Prostate gland (tissue), 2 donors: ENCODE measurements around the gene IRF4. TPM values are rescaled to one million over a fixed set of nuclear protein-coding genes. Genes with fewer than 3 reads are reported as not detected.

Source experiments
- DNase-seq: peaks from one replicate; pipeline ENCODE4 v3.0.0-alpha.2; 2019; ENCODE audit warnings: low spot score
- H3K27ac ChIP-seq, 2 donors: fragments of 200-600 bp; sonication (generic); 2 replicates each; pipeline ENCODE4 v1.5.1; 2017 to 2019
- H3K27me3 ChIP-seq: fragments of 200-600 bp; sonication (generic); replicated peaks from 2 replicates; pipeline ENCODE4 v1.5.1; 2019; ENCODE audit not compliant: insufficient read depth
- H3K36me3 ChIP-seq, 2 donors: fragments of 200-600 bp; sonication (generic); 1 replicate in 1 of 2; 2 replicates in 1 of 2; pipeline versions ENCODE4 v1.5.1 to v1.8.1; 2017 to 2019
- H3K4me1 ChIP-seq: fragments of 200-600 bp; sonication (generic); replicated peaks from 2 replicates; pipeline ENCODE4 v1.5.1; 2019
- H3K4me3 ChIP-seq, 2 donors: fragments of 200-600 bp; sonication (generic); 2 replicates each; pipeline ENCODE4 v1.5.1; 2017 to 2019
- H3K9me3 ChIP-seq: fragments of 200-600 bp; sonication (generic); 2 replicates; pipeline ENCODE4 v1.5.1; 2017
- CTCF ChIP-seq, 4 experiments: fragments of 200-600 bp in 2 of 4; fragments of 450-650 bp in 2 of 4; sonication (generic) in 2 of 4; IDR thresholded peaks; 1 replicate in 3 of 4; 2 replicates in 1 of 4; pipeline ENCODE4 v1.5.1; 2016 to 2019; ENCODE audit warnings: antibody characterized with exemption in 4 of 4, mild to moderate bottlenecking in 2 of 4, moderate library complexity in 2 of 4
- POLR2A ChIP-seq: fragments of 450-650 bp; IDR thresholded peaks from one replicate; pipeline ENCODE4 v1.6.1; 2016; ENCODE audit warnings: antibody characterized with exemption, mild to moderate bottlenecking
- POLR2AphosphoS5 ChIP-seq: sonication (generic); formaldehyde crosslinking; IDR thresholded peaks from one replicate; pipeline ENCODE4 v1.6.1; 2017; ENCODE audit warnings: antibody characterized with exemption
- WGBS: methylation state at CpG from one replicate; pipeline ENCODE4 v1.1.5; 2018; 5-methylcytosine and 5-hydroxymethylcytosine counted together
- intact Hi-C: fragments of 100-400 bp; cut with DNase I; formaldehyde crosslinking; loops from one replicate; pipeline ENCODE4 v1.14.2; 2022
- total RNA-seq, 2 donors: library from RNA; depleted of rRNA; stranded (reverse); fragments of >200 nt; gene quantifications; one replicate each; pipeline ENCODE4 v1.1.0, GENCODE V29; 2016

Gene IRF4
- total RNA-seq, 2 donors from 2014 or later, result 0.77 to 1.6 TPM

GRCh38 chr6:380234-381218 is 11.0 kb upstream of the IRF4 start:
- intact Hi-C loops, result no loop called here
- H3K4me3 ChIP-seq, result no peak overlapping the region
- no peaks in the 10 kb centered on the region for H3K36me3 ChIP-seq
- H3K27me3 ChIP-seq, result no peaks in the 10 kb centered on the region
- H3K4me1 ChIP-seq, result no peaks in the 10 kb centered on the region
- no peak for TF ChIP-seq CTCF (IDR thresholded peaks at IDR 0.05)
- TF ChIP-seq POLR2AphosphoS5, result no peak
- no peak for TF ChIP-seq POLR2A
- H3K27ac ChIP-seq, result no peak overlapping the region
- 78% methylated on average over 26 of the region's 26 CpGs for whole genome bisulfite sequencing
- no peaks in the 10 kb centered on the region for H3K9me3 ChIP-seq
- no peak for DNase-seq

- Histone ChIP-seq H3K4me3 (no peak overlapping the region), H3K9me3 (no peaks in the 10 kb centered on the region), H3K36me3 (no peaks in the 10 kb centered on the region), H3K4me1 (no peaks in the 10 kb centered on the region), H3K27me3 (peaks cover under 1% of the 10 kb centered on the region), H3K27ac (no peak overlapping the region)
- no peak for DNase-seq
- no peak for TF ChIP-seq POLR2A
- TF ChIP-seq POLR2AphosphoS5, result no peak
- no peak for TF ChIP-seq CTCF (IDR thresholded peaks at IDR 0.05)
- WGBS, result 86% methylated on average over 17 of the region's 17 CpGs
- intact Hi-C loops, result no loop called here
Observed at GRCh38 chr6:381742-382461, 9.7 kb upstream of the IRF4 start.

GRCh38 chr6:382883-383810 is 8.4 kb upstream of the IRF4 start:
- H3K27me3 ChIP-seq, result peaks cover 7% of the 10 kb centered on the region
- H3K9me3 ChIP-seq, result no peaks in the 10 kb centered on the region
- H3K4me3 ChIP-seq, result no peak overlapping the region
- WGBS, result 82% methylated on average over 22 of the region's 22 CpGs
- H3K4me1 ChIP-seq, result no peaks in the 10 kb centered on the region
- no peaks in the 10 kb centered on the region for H3K36me3 ChIP-seq
- TF ChIP-seq POLR2AphosphoS5 (no peak), POLR2A (no peak), CTCF (IDR thresholded peaks at IDR 0.05) (no peak)
- no peak overlapping the region for H3K27ac ChIP-seq
- no peak for DNase-seq
- intact Hi-C loops, result no loop called here

GRCh38 chr6:383856-384255 is 7.7 kb upstream of the IRF4 start:
- intact Hi-C loops, result no loop called here
- Histone ChIP-seq H3K27ac (no peak overlapping the region), H3K27me3 (peaks cover 12% of the 10 kb centered on the region), H3K4me1 (no peaks in the 10 kb centered on the region), H3K9me3 (no peaks in the 10 kb centered on the region), H3K4me3 (no peak overlapping the region), H3K36me3 (no peaks in the 10 kb centered on the region)
- no peak for DNase-seq
- WGBS, result 86% methylated on average over 3 of the region's 3 CpGs
- TF ChIP-seq CTCF (IDR thresholded peaks at IDR 0.05), result no peak
- TF ChIP-seq POLR2A, result no peak
- no peak for TF ChIP-seq POLR2AphosphoS5
